Right ventricle myocardium inferior (tissue), 1 donor: ENCODE results near the gene CRHR1. TPM values are rescaled to one million over a fixed set of nuclear protein-coding genes. Genes with fewer than 3 reads are reported as not detected.

ENCODE experiments used
- ATAC-seq: fragments of 200-7000 bp; cut with Tn5 transposase; one replicate; pipeline ENCODE4 v1.9.1; 2020; ENCODE audit warnings: mild to moderate bottlenecking, moderate library complexity
- DNase-seq: peaks from one replicate; pipeline ENCODE4 v3.0.0; 2021; ENCODE audit errors: missing footprints
- intact Hi-C: fragments of 100-400 bp; cut with DNase I; formaldehyde crosslinking; loops from one replicate; pipeline ENCODE4 v1.11.0; 2022
- total RNA-seq: library from RNA; stranded (reverse); fragmentation: NEBNext Ultra II Directional; extraction: Animal tissue kit (Norgen Biotek cat#: 25700); gene quantifications from one replicate; pipeline ENCODE4 v1.2.1, GENCODE V29; 2021
- donor health status: DM: no; HTN: yes; CAD: no; lungs with severe emphysema.

Gene CRHR1
- total RNA-seq, 1 donor from 2014 or later: not detected

DNA sequence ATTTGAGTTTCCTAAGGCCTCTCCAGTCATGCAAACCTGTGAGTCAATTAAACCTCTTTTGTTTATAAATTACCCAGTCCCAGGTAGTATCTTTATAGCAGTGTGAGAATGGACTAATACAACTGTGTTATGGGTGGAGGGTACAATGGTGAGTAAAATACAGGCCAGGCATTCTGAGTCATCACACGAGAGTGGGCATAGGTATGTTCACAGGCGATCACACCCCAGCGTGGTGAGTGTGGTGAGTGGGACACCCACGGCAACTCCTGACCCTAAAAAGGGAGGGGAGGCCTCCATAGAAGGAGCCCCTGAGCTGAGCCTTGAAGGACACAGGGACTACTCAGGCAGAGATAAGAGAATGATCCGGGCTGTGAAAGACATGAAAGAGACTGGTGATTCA, 87.6 kb downstream of the CRHR1 start:
- intact Hi-C loops: no loop called here
- ATAC-seq (no peak), DNase-seq (no peak)

DNA sequence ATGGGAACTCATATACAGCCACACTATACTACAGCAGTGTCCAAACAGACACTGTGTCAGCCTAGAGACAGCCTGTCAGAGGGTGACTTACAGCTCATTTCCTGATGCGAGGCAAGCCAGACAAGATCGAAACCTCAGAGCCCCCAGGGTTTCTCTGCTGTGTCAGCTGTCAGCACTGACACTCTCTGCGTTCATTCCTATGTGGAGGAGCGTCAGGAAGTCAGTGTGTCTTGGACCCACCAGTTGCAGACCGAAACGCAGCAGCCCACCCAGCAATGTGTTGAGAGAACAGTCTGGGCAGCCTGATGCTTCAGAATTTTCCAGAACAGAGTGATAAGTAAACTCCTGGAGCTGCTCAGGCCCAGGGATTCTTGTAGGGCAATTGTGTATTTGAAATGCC, 89.6 kb downstream of the CRHR1 start:
- intact Hi-C loops: no loop called here
- ATAC-seq (no peak), DNase-seq (no peak)

DNA sequence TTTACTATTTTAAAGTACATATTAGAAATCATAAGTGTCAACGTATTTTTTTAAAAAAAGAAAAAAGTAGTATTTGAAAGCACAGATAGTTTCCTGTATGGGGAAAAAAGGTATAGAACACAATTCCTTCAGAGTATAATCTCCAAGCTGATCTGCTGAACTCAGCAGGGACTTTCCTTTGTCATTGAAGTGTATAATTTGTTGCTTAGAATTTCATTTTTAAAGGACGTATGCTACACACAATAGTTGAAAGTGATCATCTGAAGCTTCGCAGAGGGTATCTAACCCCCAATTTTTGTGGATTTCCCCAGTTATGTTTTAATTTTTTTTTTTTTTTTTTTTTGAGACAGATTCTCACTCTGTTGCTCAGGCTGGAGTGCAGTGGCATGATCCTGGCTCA, 90.0 kb downstream of the CRHR1 start:
- DNase-seq (no peak), ATAC-seq (no peak)
- intact Hi-C loops: no loop called here

DNA sequence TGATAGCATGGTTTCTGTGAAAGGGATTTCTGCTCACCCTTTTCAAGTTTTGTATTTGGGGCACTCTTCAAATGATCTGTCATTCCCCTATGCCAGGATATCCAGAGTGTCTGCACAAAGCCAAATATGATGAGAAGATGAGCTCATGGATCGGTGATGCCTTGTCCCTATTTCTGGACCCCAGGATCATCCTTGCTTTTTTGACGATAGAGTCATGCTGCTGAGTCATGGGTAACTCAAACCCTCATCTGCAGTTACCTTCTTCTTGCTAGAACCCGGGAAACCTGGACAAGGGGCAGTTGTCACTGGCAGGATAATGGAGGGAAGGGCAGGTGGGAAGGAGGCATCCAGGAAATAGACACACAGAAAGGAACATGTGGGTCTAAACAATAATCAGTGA, 92.4 kb downstream of the CRHR1 start:
- intact Hi-C loops: no loop called here
- DNase-seq (no peak), ATAC-seq (no peak)

DNA sequence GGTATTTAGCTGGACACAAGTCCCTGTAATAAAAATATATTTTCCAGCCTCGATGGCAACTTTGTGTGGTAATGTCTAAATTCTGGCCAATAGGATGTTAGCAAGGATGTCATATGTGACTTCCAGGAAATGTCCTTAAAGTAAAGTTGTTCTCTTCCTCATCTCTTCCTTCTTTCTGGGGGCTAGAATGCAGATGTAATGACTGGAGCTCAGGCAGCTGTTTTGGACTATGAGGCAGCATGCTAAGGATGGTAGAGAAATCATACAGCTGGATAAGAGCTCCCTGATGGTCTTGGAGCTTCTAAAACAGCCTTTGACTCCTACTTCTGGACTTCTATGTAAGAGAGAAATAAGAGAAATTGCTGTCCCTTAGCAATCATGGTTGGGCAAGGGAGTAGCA, 93.3 kb downstream of the CRHR1 start:
- DNase-seq: no peak
- no peak for ATAC-seq
- intact Hi-C loops: no loop called here

DNA sequence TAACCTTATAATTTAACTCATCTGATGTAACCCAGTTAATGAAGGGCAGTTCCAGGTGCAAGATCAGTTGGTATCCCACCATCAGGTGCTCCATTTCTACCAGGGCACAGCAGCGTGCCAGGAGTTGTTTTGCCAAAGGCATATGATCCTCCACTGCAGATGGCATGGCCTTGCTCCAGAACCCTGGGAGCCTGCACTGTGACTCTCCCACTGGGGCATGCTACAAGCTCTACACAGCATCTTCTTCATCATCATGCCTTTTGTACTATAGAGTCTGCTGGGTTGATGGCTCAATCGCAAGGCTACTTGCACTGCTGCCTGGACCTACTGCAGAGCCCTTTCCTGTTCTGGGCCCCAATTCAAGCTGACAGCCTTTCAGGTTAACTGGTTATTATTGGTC, 98.9 kb downstream of the CRHR1 start:
- ATAC-seq: no peak

More for the DNA sequence above, 98.9 kb downstream of the CRHR1 start:
- DNase-seq: no peak
- intact Hi-C loops: no loop called here

Other genes with a start within 250 kb of the CRHR1 start
- not detected for gene SPPL2C, start 60.6 kb downstream of the CRHR1 start, total RNA-seq
- 39.3 TPM for gene MAPT, start 110.2 kb downstream of the CRHR1 start, total RNA-seq
- gene STH, start 214.9 kb downstream of the CRHR1 start, total RNA-seq: not detected